HL-60 (cell line): ENCODE data around the gene CCDC61.

Experiments used
- DNase-seq, 2 experiments: peaks; one replicate each; pipeline ENCODE4 v3.0.0-alpha.2; 2010 to 2020; ENCODE audit warnings: low read depth in 1 of 2, low spot score in 1 of 2
- H3K27ac ChIP-seq: fragments of 250-450 bp; sonication (Bioruptor Pico); replicated peaks from 2 replicates; pipeline ENCODE4 v1.5.1; 2020; ENCODE audit warnings: mild to moderate bottlenecking, moderate library complexity
- H3K27me3 ChIP-seq: fragments of 250-450 bp; sonication (Bioruptor Pico); 2 replicates; pipeline ENCODE4 v1.5.1; 2021; ENCODE audit warnings: mild to moderate bottlenecking, moderate library complexity; ENCODE audit not compliant: insufficient read depth, poor library complexity, severe bottlenecking
- H3K4me3 ChIP-seq: replicated peaks from 2 replicates; pipeline ENCODE4 v1.5.1; 2011; ENCODE audit warnings: mild to moderate bottlenecking, control low read depth, low read length; ENCODE audit not compliant: insufficient read depth
- GABPA ChIP-seq: IDR thresholded peaks from 2 replicates; pipeline ENCODE4 v1.6.1; 2012; ENCODE audit warnings: low read depth
- POLR2AphosphoS5 ChIP-seq: IDR thresholded peaks from 2 replicates; pipeline ENCODE4 v1.6.1; 2012; ENCODE audit warnings: low read depth
- REST ChIP-seq: IDR thresholded peaks from 2 replicates; pipeline ENCODE4 v1.6.1; 2012; ENCODE audit warnings: low read depth; ENCODE audit not compliant: insufficient replicate concordance
- SPI1 ChIP-seq: IDR thresholded peaks from 2 replicates; pipeline ENCODE4 v1.6.1; 2012; ENCODE audit warnings: low read depth, mild to moderate bottlenecking, borderline replicate concordance
- TF ChIP-seq, protein P1 (sequence below): IDR thresholded peaks from one replicate; pipeline ENCODE4 v1.5.1; 2011; ENCODE audit warnings: low read length, control low read depth, inconsistent platforms; ENCODE audit not compliant: insufficient read depth

CCDC61 gene

DNA sequence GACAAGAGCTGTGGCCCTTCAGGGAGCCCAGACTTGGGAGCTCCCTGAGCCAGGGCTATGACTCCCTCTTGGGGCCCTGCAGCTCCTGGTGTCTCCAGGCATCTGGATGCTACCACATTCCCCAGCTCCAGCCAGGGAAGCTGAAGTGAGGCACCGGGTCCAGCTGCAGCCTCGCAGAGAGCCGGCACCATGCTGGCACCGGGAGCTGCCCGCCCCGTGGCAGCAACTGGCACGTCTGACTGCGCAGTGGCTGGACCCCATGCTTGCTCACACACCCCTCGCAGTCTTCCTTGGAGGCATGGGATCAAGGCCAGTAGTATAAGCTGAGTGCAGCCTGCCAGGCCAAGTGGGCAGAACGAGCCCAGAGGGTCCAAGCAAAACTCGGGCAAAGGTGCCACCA, 38.1 kb downstream of the CCDC61 start:
- H3K4me3 ChIP-seq = no peak overlapping the region
- TF ChIP-seq, protein P1, sequence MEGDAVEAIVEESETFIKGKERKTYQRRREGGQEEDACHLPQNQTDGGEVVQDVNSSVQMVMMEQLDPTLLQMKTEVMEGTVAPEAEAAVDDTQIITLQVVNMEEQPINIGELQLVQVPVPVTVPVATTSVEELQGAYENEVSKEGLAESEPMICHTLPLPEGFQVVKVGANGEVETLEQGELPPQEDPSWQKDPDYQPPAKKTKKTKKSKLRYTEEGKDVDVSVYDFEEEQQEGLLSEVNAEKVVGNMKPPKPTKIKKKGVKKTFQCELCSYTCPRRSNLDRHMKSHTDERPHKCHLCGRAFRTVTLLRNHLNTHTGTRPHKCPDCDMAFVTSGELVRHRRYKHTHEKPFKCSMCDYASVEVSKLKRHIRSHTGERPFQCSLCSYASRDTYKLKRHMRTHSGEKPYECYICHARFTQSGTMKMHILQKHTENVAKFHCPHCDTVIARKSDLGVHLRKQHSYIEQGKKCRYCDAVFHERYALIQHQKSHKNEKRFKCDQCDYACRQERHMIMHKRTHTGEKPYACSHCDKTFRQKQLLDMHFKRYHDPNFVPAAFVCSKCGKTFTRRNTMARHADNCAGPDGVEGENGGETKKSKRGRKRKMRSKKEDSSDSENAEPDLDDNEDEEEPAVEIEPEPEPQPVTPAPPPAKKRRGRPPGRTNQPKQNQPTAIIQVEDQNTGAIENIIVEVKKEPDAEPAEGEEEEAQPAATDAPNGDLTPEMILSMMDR = no peak
- no peak for TF ChIP-seq REST
- no peak for TF ChIP-seq SPI1
- TF ChIP-seq GABPA = no peak
- TF ChIP-seq POLR2AphosphoS5 = no peak
- H3K27ac ChIP-seq = no peak overlapping the region
- DNase-seq = no peak
- H3K27me3 ChIP-seq = no peaks in the 10 kb centered on the region

- Histone ChIP-seq H3K4me3 (no peak overlapping the region), H3K27me3 (no peaks in the 10 kb centered on the region)
- TF ChIP-seq, protein P1 = no peak
- TF ChIP-seq GABPA (no peak), POLR2AphosphoS5 (no peak), SPI1 (no peak), REST (no peak)
Measured at GRCh38 chr19:46035546-46035945, 40.3 kb downstream of the CCDC61 start.

GRCh38 chr19:46035986-46036743, 40.9 kb downstream of the CCDC61 start:
- TF ChIP-seq SPI1 = no peak
- no peak for TF ChIP-seq GABPA
- TF ChIP-seq POLR2AphosphoS5 = no peak
- no peak for TF ChIP-seq REST
- H3K4me3 ChIP-seq = no peak overlapping the region
- DNase-seq = no peak
- no peak overlapping the region for H3K27ac ChIP-seq
- H3K27me3 ChIP-seq = no peaks in the 10 kb centered on the region

More at GRCh38 chr19:46035546-46035945, 40.3 kb downstream of the CCDC61 start:
- DNase-seq = no peak
- H3K27ac ChIP-seq = no peak overlapping the region
